Measurements from ENCODE around the gene NEXMIF. TPM values are rescaled to one million over a fixed set of nuclear protein-coding genes. Genes with fewer than 3 reads are reported as not detected.
"Not testable (repeated sequence)": the region's sequence is repeated elsewhere in the genome, so short reads cannot be mapped to it uniquely, and the experiment has no call there.

NEXMIF gene
- total RNA-seq, 1 donor from 2014 or later: 2.9 TPM

DNA sequence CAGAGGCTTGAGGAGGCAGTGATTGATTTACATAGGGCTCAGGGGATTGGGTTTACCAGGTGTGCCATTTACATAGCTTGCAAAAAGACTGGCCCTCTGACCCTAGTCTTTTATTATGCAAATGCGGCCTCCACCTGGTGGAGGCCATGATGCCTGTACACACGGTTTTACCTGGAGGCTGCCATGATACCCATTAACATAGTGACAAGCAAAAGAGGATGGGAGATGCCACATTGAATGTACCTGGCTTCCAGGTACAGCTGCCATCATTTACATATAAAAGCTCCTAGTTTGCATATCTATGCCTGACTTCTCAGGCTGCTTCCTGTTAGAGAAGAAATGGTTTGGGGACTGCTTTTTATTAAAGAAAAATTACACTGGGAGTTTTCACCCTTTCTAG, 72.0 kb downstream of the NEXMIF start:
- no peak for DNase-seq
- Mint-ChIP-seq H3K9me3 (ENCODE audit: unreplicated experiment) (peaks cover 18% of the 10 kb centered on the region), H3K27ac (ENCODE audit: unreplicated experiment) (no peak overlapping the region), H3K27me3 (ENCODE audit: unreplicated experiment) (no peaks in the 10 kb centered on the region), H3K4me1 (ENCODE audit: low read depth, unreplicated experiment) (no peaks in the 10 kb centered on the region), H3K4me3 (ENCODE audit: unreplicated experiment) (no peak overlapping the region), H3K36me3 (ENCODE audit: unreplicated experiment) (peaks cover 7% of the 10 kb centered on the region)
- TF ChIP-seq, protein P1, sequence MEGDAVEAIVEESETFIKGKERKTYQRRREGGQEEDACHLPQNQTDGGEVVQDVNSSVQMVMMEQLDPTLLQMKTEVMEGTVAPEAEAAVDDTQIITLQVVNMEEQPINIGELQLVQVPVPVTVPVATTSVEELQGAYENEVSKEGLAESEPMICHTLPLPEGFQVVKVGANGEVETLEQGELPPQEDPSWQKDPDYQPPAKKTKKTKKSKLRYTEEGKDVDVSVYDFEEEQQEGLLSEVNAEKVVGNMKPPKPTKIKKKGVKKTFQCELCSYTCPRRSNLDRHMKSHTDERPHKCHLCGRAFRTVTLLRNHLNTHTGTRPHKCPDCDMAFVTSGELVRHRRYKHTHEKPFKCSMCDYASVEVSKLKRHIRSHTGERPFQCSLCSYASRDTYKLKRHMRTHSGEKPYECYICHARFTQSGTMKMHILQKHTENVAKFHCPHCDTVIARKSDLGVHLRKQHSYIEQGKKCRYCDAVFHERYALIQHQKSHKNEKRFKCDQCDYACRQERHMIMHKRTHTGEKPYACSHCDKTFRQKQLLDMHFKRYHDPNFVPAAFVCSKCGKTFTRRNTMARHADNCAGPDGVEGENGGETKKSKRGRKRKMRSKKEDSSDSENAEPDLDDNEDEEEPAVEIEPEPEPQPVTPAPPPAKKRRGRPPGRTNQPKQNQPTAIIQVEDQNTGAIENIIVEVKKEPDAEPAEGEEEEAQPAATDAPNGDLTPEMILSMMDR (IDR thresholded peaks at IDR 0.05; ENCODE audit: partially characterized antibody, unreplicated experiment): no peak

DNA sequence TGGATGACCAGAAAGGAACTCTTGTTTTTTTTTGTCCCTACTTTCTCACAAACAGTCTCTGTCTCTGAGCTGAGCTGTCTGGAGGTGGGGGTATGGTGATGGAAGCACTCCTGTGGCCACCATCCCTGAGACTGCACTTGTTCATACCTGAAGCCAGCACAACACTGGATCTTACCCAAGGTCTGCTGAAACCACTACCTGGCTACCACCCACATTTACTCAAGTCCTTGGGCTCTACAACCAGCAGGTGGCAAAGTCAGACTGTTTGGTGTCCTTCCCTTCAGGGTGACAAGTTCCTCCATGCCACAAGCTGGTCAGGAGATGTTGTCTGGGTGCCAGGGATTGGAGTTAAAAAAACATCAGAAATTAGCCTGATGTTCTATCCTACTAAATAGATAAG, 89.7 kb downstream of the NEXMIF start:
- Mint-ChIP-seq H3K27me3 (ENCODE audit: unreplicated experiment) (no peaks in the 10 kb centered on the region), H3K27ac (ENCODE audit: unreplicated experiment) (no peak overlapping the region), H3K4me3 (ENCODE audit: unreplicated experiment) (no peak overlapping the region), H3K36me3 (ENCODE audit: unreplicated experiment) (no peaks in the 10 kb centered on the region), H3K9me3 (ENCODE audit: unreplicated experiment) (no peaks in the 10 kb centered on the region), H3K4me1 (ENCODE audit: low read depth, unreplicated experiment) (no peaks in the 10 kb centered on the region)
- TF ChIP-seq, protein P1 (IDR thresholded peaks at IDR 0.05; ENCODE audit: partially characterized antibody, unreplicated experiment): no peak
- no peak for DNase-seq

DNA sequence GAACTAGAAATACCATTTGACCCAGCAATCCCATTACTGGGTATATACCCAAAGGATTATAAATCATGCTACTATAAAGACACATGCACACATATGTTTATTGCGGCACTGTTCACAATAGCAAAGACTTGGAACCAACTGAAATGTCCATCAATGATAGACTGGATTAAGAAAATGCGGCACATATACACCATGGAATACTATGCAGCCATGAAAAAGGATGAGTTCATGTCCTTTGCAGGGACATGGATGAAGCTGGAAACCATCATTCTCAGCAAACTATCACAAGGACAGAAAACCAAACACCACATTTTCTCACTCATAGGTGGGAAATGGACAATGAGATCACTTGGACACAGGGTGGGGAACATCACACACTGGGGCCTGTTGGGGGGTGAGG, 105.5 kb downstream of the NEXMIF start:
- not testable (repeated sequence) for H3K36me3 Mint-ChIP-seq (ENCODE audit: unreplicated experiment); H3K9me3 Mint-ChIP-seq (ENCODE audit: unreplicated experiment); H3K4me3 Mint-ChIP-seq (ENCODE audit: unreplicated experiment); H3K4me1 Mint-ChIP-seq (ENCODE audit: low read depth, unreplicated experiment); H3K27me3 Mint-ChIP-seq (ENCODE audit: unreplicated experiment); DNase-seq; H3K27ac Mint-ChIP-seq (ENCODE audit: unreplicated experiment)

DNA sequence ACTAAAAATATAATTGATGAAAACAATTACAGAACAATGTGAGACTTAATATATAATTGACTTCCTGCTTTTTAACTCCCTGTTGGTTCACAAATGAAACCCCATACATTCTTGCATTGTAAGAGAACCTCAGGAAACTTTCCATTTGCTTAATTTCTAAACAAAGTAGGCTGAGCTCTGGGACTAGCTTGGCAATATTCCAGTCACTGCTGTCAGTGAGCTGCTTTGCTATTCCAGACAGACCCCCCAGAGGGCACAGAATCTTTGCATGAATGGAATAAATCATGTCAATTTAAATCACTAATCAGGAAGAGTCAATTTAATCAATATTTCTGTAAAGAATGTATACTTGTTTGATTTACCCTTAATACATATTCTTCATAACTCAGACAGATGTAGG, 110.6 kb downstream of the NEXMIF start:
- TF ChIP-seq, protein P1 (IDR thresholded peaks at IDR 0.05; ENCODE audit: partially characterized antibody, unreplicated experiment): no peak
- H3K36me3 Mint-ChIP-seq (ENCODE audit: unreplicated experiment): no peaks in the 10 kb centered on the region
- H3K9me3 Mint-ChIP-seq (ENCODE audit: unreplicated experiment): no peaks in the 10 kb centered on the region
- DNase-seq: no peak
- no peak overlapping the region for H3K4me3 Mint-ChIP-seq (ENCODE audit: unreplicated experiment)
- no peak overlapping the region for H3K27ac Mint-ChIP-seq (ENCODE audit: unreplicated experiment)
- H3K4me1 Mint-ChIP-seq (ENCODE audit: low read depth, unreplicated experiment): no peaks in the 10 kb centered on the region
- H3K27me3 Mint-ChIP-seq (ENCODE audit: unreplicated experiment): no peaks in the 10 kb centered on the region

DNA sequence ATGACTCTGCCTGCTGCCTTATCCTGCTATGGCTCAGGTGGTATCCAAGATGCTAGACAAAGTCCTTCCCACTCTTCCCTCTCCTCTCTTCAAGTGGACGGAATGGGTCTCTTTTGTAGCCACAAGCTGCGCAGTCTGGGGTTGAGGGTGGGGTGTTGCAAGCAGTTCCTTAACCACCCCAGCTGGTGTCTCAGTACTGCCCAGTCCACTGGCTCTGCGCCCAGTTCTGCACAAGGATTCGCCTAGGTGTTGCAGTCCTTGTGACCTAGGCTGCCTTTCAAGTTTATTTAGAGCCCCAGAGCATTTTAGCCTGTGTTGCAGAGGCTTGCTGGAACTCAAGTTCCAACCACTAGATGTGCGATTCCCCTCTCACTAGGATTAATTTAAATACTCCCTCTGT, 120.7 kb downstream of the NEXMIF start:
- Mint-ChIP-seq H3K4me1 (ENCODE audit: low read depth, unreplicated experiment) (no peaks in the 10 kb centered on the region), H3K27me3 (ENCODE audit: unreplicated experiment) (peaks cover 2% of the 10 kb centered on the region), H3K9me3 (ENCODE audit: unreplicated experiment) (peaks cover 1% of the 10 kb centered on the region), H3K36me3 (ENCODE audit: unreplicated experiment) (no peaks in the 10 kb centered on the region), H3K27ac (ENCODE audit: unreplicated experiment) (no peak overlapping the region), H3K4me3 (ENCODE audit: unreplicated experiment) (no peak overlapping the region)
- TF ChIP-seq, protein P1 (IDR thresholded peaks at IDR 0.05; ENCODE audit: partially characterized antibody, unreplicated experiment): no peak
- DNase-seq: no peak

DNA sequence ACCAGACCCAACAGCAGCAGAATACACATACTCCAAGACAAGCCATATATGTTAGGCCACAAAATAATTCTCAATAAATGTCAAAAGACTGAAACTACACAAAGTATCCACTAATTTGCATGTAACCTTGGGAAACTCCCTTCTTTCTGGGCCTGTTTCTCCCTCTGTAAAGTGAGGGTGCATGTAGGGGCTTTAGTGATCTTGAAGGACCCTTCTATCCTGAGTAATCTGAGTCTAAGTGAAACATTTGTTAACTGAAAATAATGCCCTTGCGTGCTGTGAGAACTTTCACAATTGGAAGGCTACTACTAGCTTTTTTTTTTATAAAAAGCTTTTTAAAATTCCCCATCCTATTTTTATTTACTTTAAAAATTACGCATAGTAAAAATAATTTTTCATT, 125.2 kb downstream of the NEXMIF start:
- no peak overlapping the region for H3K4me3 Mint-ChIP-seq (ENCODE audit: unreplicated experiment)
- no peak for DNase-seq
- H3K36me3 Mint-ChIP-seq (ENCODE audit: unreplicated experiment): no peaks in the 10 kb centered on the region
- H3K9me3 Mint-ChIP-seq (ENCODE audit: unreplicated experiment): no peaks in the 10 kb centered on the region
- TF ChIP-seq, protein P1 (IDR thresholded peaks at IDR 0.05; ENCODE audit: partially characterized antibody, unreplicated experiment): no peak
- H3K27ac Mint-ChIP-seq (ENCODE audit: unreplicated experiment): no peak overlapping the region
- peaks cover 2% of the 10 kb centered on the region for H3K27me3 Mint-ChIP-seq (ENCODE audit: unreplicated experiment)
- no peaks in the 10 kb centered on the region for H3K4me1 Mint-ChIP-seq (ENCODE audit: low read depth, unreplicated experiment)

Data from glutamatergic neuron (in vitro differentiated cells).